GM12878 (cell line): ENCODE results near the gene ZFAND2B. TPM values are rescaled to one million over a fixed set of nuclear protein-coding genes. Genes with fewer than 3 reads are reported as not detected.

Experiments used
- BRCA1 ChIP-seq: IDR thresholded peaks from 2 replicates; pipeline ENCODE4 v1.6.1; 2011; ENCODE audit warnings: low read depth, low read length, improper control_type of control experiment
- CBX5 ChIP-seq: sonication (generic); IDR thresholded peaks from 2 replicates; pipeline ENCODE4 v1.6.1; 2016; ENCODE audit warnings: low read depth, moderate library complexity, mild to moderate bottlenecking, inconsistent platforms
- CTCF ChIP-seq, 3 experiments: IDR thresholded peaks in 2 of 3; conservative IDR thresholded peaks in 1 of 3; 2 replicates each; pipeline ENCODE4 v1.5.1; 2011; ENCODE audit warnings: low read depth in 3 of 3, low read length in 3 of 3, mild to moderate bottlenecking in 3 of 3, control low read depth in 2 of 3, moderate library complexity in 2 of 3, inconsistent platforms in 1 of 3, mixed read lengths in 1 of 3; ENCODE audit not compliant: control insufficient read depth in 2 of 3, insufficient read depth in 1 of 3; ENCODE audit errors: extremely low read depth in 1 of 3
- EZH2 ChIP-seq: IDR thresholded peaks from 2 replicates; pipeline ENCODE4 v1.6.1; 2012; ENCODE audit warnings: low read depth, mild to moderate bottlenecking, control low read depth, inconsistent platforms, low read length, borderline replicate concordance; ENCODE audit not compliant: control insufficient read depth
- HCFC1 ChIP-seq: fragments of 150-350 bp; IDR thresholded peaks from 2 replicates; pipeline ENCODE4 v1.6.1; 2014; ENCODE audit warnings: low read length
- MEF2A ChIP-seq: IDR thresholded peaks from 2 replicates; pipeline ENCODE4 v1.6.1; 2011; ENCODE audit warnings: low read depth, mild to moderate bottlenecking, low read length, moderate library complexity; ENCODE audit not compliant: insufficient read depth
- RAD21 ChIP-seq: IDR thresholded peaks from 2 replicates; pipeline ENCODE4 v1.6.1; 2011; ENCODE audit warnings: mild to moderate bottlenecking, low read depth, low read length, moderate library complexity; ENCODE audit not compliant: insufficient read depth
- TBL1XR1 ChIP-seq: IDR thresholded peaks from 2 replicates; pipeline ENCODE4 v1.6.1; 2012; ENCODE audit warnings: low read depth, low read length, improper control_type of control experiment
- polyA plus RNA-seq, 11 experiments: library from polyadenylated mRNA; depleted of rRNA in 4 of 11; unstranded in 6 of 11; stranded (reverse) in 5 of 11; fragments of >200 nt; fragmentation: Nextera tagmentation in 4 of 11; fragmentation: Illumina TruSeq in 1 of 11; extraction: Ambion mirVana in 4 of 11; extraction: Trizol in 1 of 11; gene quantifications; 1 replicate in 1 of 11; 2 replicates in 10 of 11; pipeline versions ENCODE4 v1.2.1 to v1.2.3, GENCODE V29; 2011 to 2016; ENCODE audit warnings: inconsistent platforms in 2 of 11, missing spikeins in 2 of 11, low read depth in 1 of 11
- total RNA-seq, 4 experiments: library from RNA; depleted of rRNA in 3 of 4; stranded (reverse); fragments of >200 nt in 3 of 4; fragmentation: Illumina TruSeq in 1 of 4; extraction: Trizol in 1 of 4; gene quantifications; 2 replicates each; pipeline versions ENCODE4 v1.2.1 to v1.2.3, GENCODE V29; 2013 to 2021
- TF ChIP-seq, protein P1 (sequence below): fragments of 450-650 bp; IDR thresholded peaks from 2 replicates; pipeline ENCODE4 v1.6.1; 2017; ENCODE audit warnings: mild to moderate bottlenecking, moderate library complexity

The ZFAND2B gene
- total and polyA plus RNA-seq, 10 of the 15 experiments (the other 5 are each of a cell fraction or from before 2014, with no cell fraction given): 5.4 to 28.1 (median 22.4) TPM

GRCh38 chr2:219197388-219197787, 9.2 kb upstream of the ZFAND2B start (continued):
- TF ChIP-seq, protein P1, sequence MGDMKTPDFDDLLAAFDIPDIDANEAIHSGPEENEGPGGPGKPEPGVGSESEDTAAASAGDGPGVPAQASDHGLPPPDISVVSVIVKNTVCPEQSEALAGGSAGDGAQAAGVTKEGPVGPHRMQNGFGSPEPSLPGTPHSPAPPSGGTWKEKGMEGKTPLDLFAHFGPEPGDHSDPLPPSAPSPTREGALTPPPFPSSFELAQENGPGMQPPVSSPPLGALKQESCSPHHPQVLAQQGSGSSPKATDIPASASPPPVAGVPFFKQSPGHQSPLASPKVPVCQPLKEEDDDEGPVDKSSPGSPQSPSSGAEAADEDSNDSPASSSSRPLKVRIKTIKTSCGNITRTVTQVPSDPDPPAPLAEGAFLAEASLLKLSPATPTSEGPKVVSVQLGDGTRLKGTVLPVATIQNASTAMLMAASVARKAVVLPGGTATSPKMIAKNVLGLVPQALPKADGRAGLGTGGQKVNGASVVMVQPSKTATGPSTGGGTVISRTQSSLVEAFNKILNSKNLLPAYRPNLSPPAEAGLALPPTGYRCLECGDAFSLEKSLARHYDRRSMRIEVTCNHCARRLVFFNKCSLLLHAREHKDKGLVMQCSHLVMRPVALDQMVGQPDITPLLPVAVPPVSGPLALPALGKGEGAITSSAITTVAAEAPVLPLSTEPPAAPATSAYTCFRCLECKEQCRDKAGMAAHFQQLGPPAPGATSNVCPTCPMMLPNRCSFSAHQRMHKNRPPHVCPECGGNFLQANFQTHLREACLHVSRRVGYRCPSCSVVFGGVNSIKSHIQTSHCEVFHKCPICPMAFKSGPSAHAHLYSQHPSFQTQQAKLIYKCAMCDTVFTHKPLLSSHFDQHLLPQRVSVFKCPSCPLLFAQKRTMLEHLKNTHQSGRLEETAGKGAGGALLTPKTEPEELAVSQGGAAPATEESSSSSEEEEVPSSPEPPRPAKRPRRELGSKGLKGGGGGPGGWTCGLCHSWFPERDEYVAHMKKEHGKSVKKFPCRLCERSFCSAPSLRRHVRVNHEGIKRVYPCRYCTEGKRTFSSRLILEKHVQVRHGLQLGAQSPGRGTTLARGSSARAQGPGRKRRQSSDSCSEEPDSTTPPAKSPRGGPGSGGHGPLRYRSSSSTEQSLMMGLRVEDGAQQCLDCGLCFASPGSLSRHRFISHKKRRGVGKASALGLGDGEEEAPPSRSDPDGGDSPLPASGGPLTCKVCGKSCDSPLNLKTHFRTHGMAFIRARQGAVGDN: no peak
- TF ChIP-seq BRCA1 (no peak), MEF2A (no peak), CTCF (IDR thresholded peaks at IDR 0.05 in 2 of 3, conservative IDR thresholded peaks at IDR 0.05 in 1 of 3; ENCODE audit: control insufficient read depth in 2 of 3, extremely low read depth in 1 of 3, insufficient read depth in 1 of 3, low read depth in 3 of 3, low read length in 3 of 3) (no peak), CBX5 (no peak), TBL1XR1 (no peak), RAD21 (no peak), EZH2 (no peak), HCFC1 (no peak)
